ENCODE results near the gene LAMA5.

Gene LAMA5

GRCh38 chr20:62301111-62301668, 65.9 kb downstream of the LAMA5 start:
- no peaks in the 10 kb centered on the region for H3K27me3 ChIP-seq (ENCODE audit: control insufficient read depth in 1 of 2, insufficient read depth in 2 of 2, low read length in 2 of 2)
- H3K4me3 ChIP-seq (ENCODE audit: low read depth in 1 of 2, low read length in 2 of 2), result no peak overlapping the region
- no peaks in the 10 kb centered on the region for H3K9me3 ChIP-seq (ENCODE audit: low read length)
- H3K4me1 ChIP-seq (ENCODE audit: insufficient read depth, low read length), result peaks cover 21% of the 10 kb centered on the region
- no peak overlapping the region for H3K9ac ChIP-seq (ENCODE audit: low read length)
- no peak overlapping the region for H3K27ac ChIP-seq (ENCODE audit: low read depth, low read length)
- peaks cover 19% of the 10 kb centered on the region for H3K36me3 ChIP-seq (ENCODE audit: insufficient read depth, low read length)

DNA sequence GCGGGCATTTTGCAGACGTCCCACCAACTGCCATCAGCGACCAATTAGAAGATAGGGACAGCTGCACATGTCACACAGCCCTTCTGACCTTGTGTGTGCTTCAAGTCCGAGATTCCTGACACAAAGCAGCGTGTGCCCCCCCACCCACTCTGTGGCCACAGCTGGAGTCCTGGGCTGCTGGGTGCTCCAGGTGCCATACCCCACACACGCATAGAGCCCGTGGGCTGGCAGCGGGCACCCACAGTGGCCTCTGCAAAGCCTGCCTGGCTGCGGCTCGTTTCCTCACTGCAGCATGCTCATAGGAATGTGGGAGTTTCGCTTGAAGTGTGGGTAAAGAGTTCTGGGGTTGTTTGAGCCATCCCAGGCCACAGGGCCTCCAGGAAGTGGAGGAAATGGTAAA, 66.8 kb downstream of the LAMA5 start:
- H3K9me3 ChIP-seq (ENCODE audit: low read length), result no peaks in the 10 kb centered on the region
- no peaks in the 10 kb centered on the region for H3K27me3 ChIP-seq (ENCODE audit: control insufficient read depth in 1 of 2, insufficient read depth in 2 of 2, low read length in 2 of 2)
- H3K9ac ChIP-seq (ENCODE audit: low read length), result no peak overlapping the region
- no peak overlapping the region for H3K4me3 ChIP-seq (ENCODE audit: low read depth in 1 of 2, low read length in 2 of 2)
- H3K4me1 ChIP-seq (ENCODE audit: insufficient read depth, low read length), result peaks cover 19% of the 10 kb centered on the region
- no peak overlapping the region for H3K27ac ChIP-seq (ENCODE audit: low read depth, low read length)
- peaks cover 19% of the 10 kb centered on the region for H3K36me3 ChIP-seq (ENCODE audit: insufficient read depth, low read length)

GRCh38 chr20:62299666-62300236, 67.4 kb downstream of the LAMA5 start:
- Histone ChIP-seq H3K27ac (ENCODE audit: low read depth, low read length) (no peak overlapping the region), H3K27me3 (ENCODE audit: control insufficient read depth in 1 of 2, insufficient read depth in 2 of 2, low read length in 2 of 2) (no peaks in the 10 kb centered on the region), H3K4me1 (ENCODE audit: insufficient read depth, low read length) (peaks cover 13% of the 10 kb centered on the region), H3K9ac (ENCODE audit: low read length) (no peak overlapping the region), H3K36me3 (ENCODE audit: insufficient read depth, low read length) (peaks cover 20% of the 10 kb centered on the region), H3K9me3 (ENCODE audit: low read length) (no peaks in the 10 kb centered on the region), H3K4me3 (ENCODE audit: low read depth in 1 of 2, low read length in 2 of 2) (no peak overlapping the region)

- Histone ChIP-seq H3K27ac (ENCODE audit: low read depth, low read length) (no peak overlapping the region), H3K4me3 (ENCODE audit: low read depth in 1 of 2, low read length in 2 of 2) (no peak overlapping the region), H3K9me3 (ENCODE audit: low read length) (no peaks in the 10 kb centered on the region), H3K4me1 (ENCODE audit: insufficient read depth, low read length) (peaks cover 2% of the 10 kb centered on the region), H3K27me3 (ENCODE audit: control insufficient read depth in 1 of 2, insufficient read depth in 2 of 2, low read length in 2 of 2) (no peaks in the 10 kb centered on the region), H3K36me3 (ENCODE audit: insufficient read depth, low read length) (peaks cover 16% of the 10 kb centered on the region), H3K9ac (ENCODE audit: low read length) (no peak overlapping the region)
These were observed 68.4 kb downstream of the LAMA5 start for GRCh38 chr20:62298577-62299249.

GRCh38 chr20:62297449-62298227, 69.5 kb downstream of the LAMA5 start:
- H3K36me3 ChIP-seq (ENCODE audit: insufficient read depth, low read length), result peaks cover 22% of the 10 kb centered on the region
- no peak overlapping the region for H3K27ac ChIP-seq (ENCODE audit: low read depth, low read length)
- no peaks in the 10 kb centered on the region for H3K4me1 ChIP-seq (ENCODE audit: insufficient read depth, low read length)
- no peak overlapping the region for H3K9ac ChIP-seq (ENCODE audit: low read length)
- H3K9me3 ChIP-seq (ENCODE audit: low read length), result no peaks in the 10 kb centered on the region
- no peak overlapping the region for H3K4me3 ChIP-seq (ENCODE audit: low read depth in 1 of 2, low read length in 2 of 2)
- H3K27me3 ChIP-seq (ENCODE audit: control insufficient read depth in 1 of 2, insufficient read depth in 2 of 2, low read length in 2 of 2), result no peaks in the 10 kb centered on the region

GRCh38 chr20:62296724-62297448, 70.2 kb downstream of the LAMA5 start:
- Histone ChIP-seq H3K9ac (ENCODE audit: low read length) (no peak overlapping the region), H3K9me3 (ENCODE audit: low read length) (no peaks in the 10 kb centered on the region), H3K27me3 (ENCODE audit: control insufficient read depth in 1 of 2, insufficient read depth in 2 of 2, low read length in 2 of 2) (no peaks in the 10 kb centered on the region), H3K36me3 (ENCODE audit: insufficient read depth, low read length) (peaks cover 27% of the 10 kb centered on the region), H3K4me3 (ENCODE audit: low read depth in 1 of 2, low read length in 2 of 2) (no peak overlapping the region), H3K4me1 (ENCODE audit: insufficient read depth, low read length) (no peaks in the 10 kb centered on the region), H3K27ac (ENCODE audit: low read depth, low read length) (no peak overlapping the region)

DNA sequence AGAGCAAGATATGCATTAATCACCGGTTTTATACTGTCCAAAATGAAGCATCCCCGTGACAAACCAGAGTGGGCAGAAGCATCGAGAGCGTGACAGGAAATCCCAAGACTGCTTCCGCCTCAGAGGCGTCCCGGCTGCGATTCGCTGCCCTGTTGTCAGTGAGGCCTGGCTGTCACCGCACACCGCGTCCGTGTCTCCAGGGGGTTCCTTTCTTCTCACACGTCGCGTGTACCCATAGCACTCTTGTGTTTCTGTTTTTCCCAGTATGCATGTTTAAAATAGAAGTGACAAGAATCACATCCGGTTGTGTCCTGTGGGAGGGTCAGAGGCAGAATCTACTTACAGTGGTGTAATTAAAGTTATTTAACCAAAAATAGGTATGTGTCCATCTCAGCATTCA, 72.6 kb downstream of the LAMA5 start:
- Histone ChIP-seq H3K9me3 (ENCODE audit: low read length) (no peaks in the 10 kb centered on the region), H3K27ac (ENCODE audit: low read depth, low read length) (no peak overlapping the region), H3K36me3 (ENCODE audit: insufficient read depth, low read length) (peaks cover 36% of the 10 kb centered on the region), H3K9ac (ENCODE audit: low read length) (no peak overlapping the region), H3K27me3 (ENCODE audit: control insufficient read depth in 1 of 2, insufficient read depth in 2 of 2, low read length in 2 of 2) (no peaks in the 10 kb centered on the region), H3K4me1 (ENCODE audit: insufficient read depth, low read length) (no peaks in the 10 kb centered on the region), H3K4me3 (ENCODE audit: low read depth in 1 of 2, low read length in 2 of 2) (no peak overlapping the region)

DNA sequence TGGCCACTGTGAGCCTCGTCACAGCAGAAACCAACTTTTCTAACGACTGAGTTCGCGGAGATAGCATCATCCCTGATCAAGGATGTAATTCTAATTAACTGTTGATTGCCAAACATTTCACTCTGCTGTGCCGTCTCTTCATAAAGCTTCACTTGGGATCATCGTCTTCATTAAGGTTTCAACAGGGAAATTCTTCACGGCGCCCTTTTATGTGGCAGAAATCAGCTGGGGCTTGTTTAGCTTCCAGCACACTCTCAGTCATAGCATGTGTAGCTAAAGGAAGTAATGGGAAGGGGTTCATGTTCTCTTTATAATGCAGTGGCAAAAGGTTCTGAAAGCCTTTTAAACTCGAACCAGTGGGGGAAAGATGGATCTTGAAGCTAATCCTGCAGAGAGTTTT, 73.2 kb downstream of the LAMA5 start:
- Histone ChIP-seq H3K4me3 (ENCODE audit: low read depth in 1 of 2, low read length in 2 of 2) (no peak overlapping the region), H3K4me1 (ENCODE audit: insufficient read depth, low read length) (no peaks in the 10 kb centered on the region), H3K9me3 (ENCODE audit: low read length) (no peaks in the 10 kb centered on the region), H3K9ac (ENCODE audit: low read length) (no peak overlapping the region), H3K36me3 (ENCODE audit: insufficient read depth, low read length) (peaks cover 36% of the 10 kb centered on the region), H3K27ac (ENCODE audit: low read depth, low read length) (no peak overlapping the region), H3K27me3 (ENCODE audit: control insufficient read depth in 1 of 2, insufficient read depth in 2 of 2, low read length in 2 of 2) (no peaks in the 10 kb centered on the region)

- Histone ChIP-seq H3K27me3 (ENCODE audit: control insufficient read depth in 1 of 2, insufficient read depth in 2 of 2, low read length in 2 of 2) (no peaks in the 10 kb centered on the region), H3K36me3 (ENCODE audit: insufficient read depth, low read length) (peaks cover 36% of the 10 kb centered on the region), H3K27ac (ENCODE audit: low read depth, low read length) (no peak overlapping the region), H3K4me3 (ENCODE audit: low read depth in 1 of 2, low read length in 2 of 2) (no peak overlapping the region), H3K9me3 (ENCODE audit: low read length) (no peaks in the 10 kb centered on the region), H3K4me1 (ENCODE audit: insufficient read depth, low read length) (no peaks in the 10 kb centered on the region), H3K9ac (ENCODE audit: low read length) (no peak overlapping the region)
These were observed 73.9 kb downstream of the LAMA5 start for GRCh38 chr20:62293111-62293784.

DNA sequence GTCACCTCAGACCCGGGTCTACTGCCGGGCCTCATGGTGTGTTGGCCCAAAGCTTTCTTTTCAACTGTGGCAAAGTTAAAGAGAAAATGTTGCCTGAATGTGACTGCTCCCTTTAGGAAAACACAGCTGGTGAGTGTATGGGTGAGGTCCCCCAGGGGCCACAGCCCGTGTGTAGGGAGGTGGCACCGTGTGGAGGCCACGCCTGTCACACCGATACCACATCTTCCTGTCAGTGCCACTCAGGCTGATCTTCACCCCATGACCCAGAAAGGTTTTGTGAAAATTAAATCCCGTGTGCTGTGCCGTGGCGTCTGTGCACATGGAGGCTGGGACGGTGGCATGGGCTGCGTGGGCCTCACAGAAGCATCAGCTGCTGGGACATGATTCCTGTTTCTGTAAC, 75.0 kb downstream of the LAMA5 start:
- no peak overlapping the region for H3K27ac ChIP-seq (ENCODE audit: low read depth, low read length)
- peaks cover 42% of the 10 kb centered on the region for H3K36me3 ChIP-seq (ENCODE audit: insufficient read depth, low read length)
- H3K4me1 ChIP-seq (ENCODE audit: insufficient read depth, low read length), result no peaks in the 10 kb centered on the region
- no peaks in the 10 kb centered on the region for H3K27me3 ChIP-seq (ENCODE audit: control insufficient read depth in 1 of 2, insufficient read depth in 2 of 2, low read length in 2 of 2)
- H3K9ac ChIP-seq (ENCODE audit: low read length), result no peak overlapping the region
- H3K4me3 ChIP-seq (ENCODE audit: low read depth in 1 of 2, low read length in 2 of 2), result no peak overlapping the region
- H3K9me3 ChIP-seq (ENCODE audit: low read length), result no peaks in the 10 kb centered on the region
